Upper lobe of left lung (tissue), 4 donors: ENCODE results near the gene DDC.

Experiments used
- CTCF ChIP-seq, 6 experiments: fragments of 450-650 bp in 4 of 6; fragments of 200-600 bp in 2 of 6; sonication (generic) in 2 of 6; IDR thresholded peaks; one replicate each; pipeline ENCODE4 v1.5.1; 2016 to 2019; ENCODE audit warnings: antibody characterized with exemption in 6 of 6
- POLR2A ChIP-seq, 4 donors: fragments of 450-650 bp; IDR thresholded peaks; one replicate each; pipeline ENCODE4 v1.5.1; 2016 to 2017; ENCODE audit warnings: antibody characterized with exemption in 4 of 4, mild to moderate bottlenecking in 2 of 4
- POLR2AphosphoS5 ChIP-seq, 2 donors: sonication (generic); formaldehyde crosslinking; IDR thresholded peaks; one replicate each; pipeline ENCODE4 v1.5.1; 2017; ENCODE audit warnings: antibody characterized with exemption in 2 of 2

GRCh38 chr7:50463035-50463434, 102.2 kb downstream of the DDC start:
- TF ChIP-seq CTCF (IDR thresholded peaks at IDR 0.05) (no peak), POLR2A (IDR thresholded peaks at IDR 0.05) (no peak), POLR2AphosphoS5 (IDR thresholded peaks at IDR 0.05) (no peak)
